Uterus (tissue), 4 donors: ENCODE measurements around the gene PRKCE. TPM values are rescaled to one million over a fixed set of nuclear protein-coding genes. Genes with fewer than 3 reads are reported as not detected.
A peak's percentile ranks its signal among the peaks of the same experiment; 100 is the strongest.

Experiments used
- DNase-seq, 2 donors: peaks; one replicate each; pipeline ENCODE4 v3.0.0-alpha.2; 2019 to 2020
- H3K27ac ChIP-seq, 2 donors: fragments of 200-600 bp; sonication (generic); 1 replicate in 1 of 2; 2 replicates in 1 of 2; pipeline ENCODE4 v1.5.1; 2016 to 2018
- H3K27me3 ChIP-seq, 2 donors: fragments of 200-600 bp; sonication (generic); one replicate each; pipeline ENCODE4 v1.5.1; 2018 to 2019; ENCODE audit warnings: control low read depth in 1 of 2
- H3K36me3 ChIP-seq, 2 donors: fragments of 200-600 bp; sonication (generic); one replicate each; pipeline ENCODE4 v1.5.1; 2019; ENCODE audit warnings: control low read depth in 1 of 2
- H3K4me1 ChIP-seq, 2 donors: fragments of 200-600 bp; sonication (generic); one replicate each; pipeline ENCODE4 v1.5.1; 2018 to 2019; ENCODE audit warnings: control low read depth in 1 of 2
- H3K4me3 ChIP-seq, 2 donors: fragments of 200-600 bp; sonication (generic); 1 replicate in 1 of 2; 2 replicates in 1 of 2; pipeline ENCODE4 v1.5.1; 2018 to 2019; ENCODE audit warnings: mild to moderate bottlenecking in 1 of 2
- H3K9me3 ChIP-seq, 2 donors: fragments of 200-600 bp; sonication (generic); one replicate each; pipeline ENCODE4 v1.5.1; 2019; ENCODE audit warnings: control low read depth in 1 of 2
- CTCF ChIP-seq, 4 experiments: fragments of 200-600 bp in 2 of 4; fragments of 450-650 bp in 2 of 4; sonication (generic) in 2 of 4; IDR thresholded peaks; one replicate each; pipeline ENCODE4 v1.5.1; 2016 to 2019; ENCODE audit warnings: antibody characterized with exemption in 4 of 4, mild to moderate bottlenecking in 2 of 4, moderate library complexity in 1 of 4
- POLR2A ChIP-seq, 2 donors: fragments of 450-650 bp; IDR thresholded peaks; one replicate each; pipeline ENCODE4 v1.6.1; 2016; ENCODE audit warnings: antibody characterized with exemption in 2 of 2, mild to moderate bottlenecking in 1 of 2, moderate library complexity in 1 of 2
- intact Hi-C: fragments of 100-400 bp; cut with DNase I; formaldehyde crosslinking; loops from one replicate; pipeline ENCODE4 v1.15.1; 2023; ENCODE audit warnings: low total_unique reads
- total RNA-seq, 4 donors: library from RNA; depleted of rRNA in 3 of 4; stranded (reverse); fragments of >200 nt in 3 of 4; gene quantifications; one replicate each; pipeline versions ENCODE4 v1.1.0 to v1.2.4, GENCODE V29; 2014 to 2023
- donor health status: DM: yes; HTN: yes; CAD: no.

PRKCE gene
- total RNA-seq, 4 donors from 2014 or later, result 3.8 to 47.6 (median 14.2) TPM

- Histone ChIP-seq H3K4me1 (peaks cover 13 to 22% of the 10 kb centered on the region in 2 donors), H3K9me3 (no peaks in the 10 kb centered on the region), H3K4me3 (no peak overlapping the region), H3K27me3 (no peaks in the 10 kb centered on the region), H3K36me3 (no peaks in the 10 kb centered on the region), H3K27ac (peak overlapping the region; percentile 56 to 75)
- intact Hi-C loops, result no loop called here
- TF ChIP-seq CTCF (IDR thresholded peaks at IDR 0.05), result no peak
- no peak for TF ChIP-seq POLR2A (IDR thresholded peaks at IDR 0.05)
- no peak for DNase-seq
Observed at GRCh38 chr2:46161911-46162310, 510.4 kb downstream of the PRKCE start.

DNA sequence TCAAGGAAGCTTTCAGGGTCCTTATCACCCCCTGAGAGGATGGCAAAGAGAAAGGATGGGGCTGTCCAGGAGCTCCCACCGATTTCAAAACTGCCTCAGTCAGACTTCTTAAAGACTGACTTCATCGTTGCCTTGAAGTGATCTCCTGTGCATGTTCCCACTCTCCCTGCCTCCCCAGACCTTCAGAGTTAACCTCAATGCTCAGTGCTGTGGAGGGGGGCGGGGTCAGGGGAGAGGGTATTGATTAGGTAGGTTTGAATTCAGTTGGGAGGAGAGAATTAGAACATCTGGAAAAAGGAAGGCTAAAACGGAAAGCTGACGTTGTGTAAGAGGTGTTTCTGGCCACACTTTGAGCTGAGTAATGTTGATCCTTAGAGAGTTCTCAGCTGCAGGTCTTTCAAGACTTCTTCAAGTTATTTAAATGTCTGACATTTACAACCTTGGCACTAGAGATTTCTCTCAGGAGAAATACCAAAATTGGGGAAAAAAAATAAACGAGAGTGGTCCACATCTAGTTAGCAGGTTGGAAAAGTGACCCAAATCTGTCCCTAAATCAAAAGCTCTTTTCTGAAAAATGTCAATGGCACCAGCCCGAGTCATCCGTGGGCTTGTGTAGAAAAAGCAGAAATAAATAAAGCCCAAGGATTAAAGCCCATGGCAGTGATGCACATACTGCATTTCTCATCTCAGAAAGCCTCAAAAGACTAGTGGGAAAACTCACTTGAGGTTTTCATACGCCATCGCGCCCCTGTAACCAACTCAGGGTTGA lies 511.0 kb downstream of the PRKCE start:
- DNase-seq, result peak in 1 of 2 donors; percentile 45

DNA sequence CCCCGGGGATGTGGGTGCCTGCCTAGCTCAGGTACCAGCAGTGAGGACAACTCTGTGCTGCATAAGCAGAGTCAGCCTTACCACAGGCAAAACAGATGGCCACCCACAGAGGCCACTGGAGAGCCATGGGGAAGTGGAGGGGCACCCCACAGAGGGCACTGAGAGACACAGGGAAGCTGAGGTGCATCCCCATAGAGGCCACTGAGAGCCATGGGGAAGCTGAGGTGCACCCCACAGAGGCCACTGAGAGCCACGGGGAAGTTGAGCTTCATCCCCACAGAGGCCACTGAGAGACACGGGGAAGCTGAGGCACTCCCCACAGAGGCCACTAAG lies 511.6 kb downstream of the PRKCE start:
- Histone ChIP-seq H3K36me3 (no peaks in the 10 kb centered on the region), H3K9me3 (no peaks in the 10 kb centered on the region), H3K4me3 (no peak overlapping the region), H3K4me1 (peaks cover 13 to 22% of the 10 kb centered on the region in 2 donors), H3K27ac (peak overlapping the region; percentile 56 to 75), H3K27me3 (no peaks in the 10 kb centered on the region)
- intact Hi-C loops, result no loop called here
- TF ChIP-seq CTCF (IDR thresholded peaks at IDR 0.05), result no peak
- TF ChIP-seq POLR2A (IDR thresholded peaks at IDR 0.05), result no peak
- DNase-seq, result no peak

More for the DNA sequence above, 511.0 kb downstream of the PRKCE start:
- Histone ChIP-seq H3K27ac (peak overlapping the region; percentile 56 to 75), H3K36me3 (no peaks in the 10 kb centered on the region), H3K4me3 (no peak overlapping the region), H3K4me1 (peaks cover 13 to 22% of the 10 kb centered on the region in 2 donors), H3K27me3 (no peaks in the 10 kb centered on the region), H3K9me3 (no peaks in the 10 kb centered on the region)
- TF ChIP-seq CTCF (IDR thresholded peaks at IDR 0.05) (no peak), POLR2A (IDR thresholded peaks at IDR 0.05) (no peak)
- intact Hi-C loops, result no loop called here

- DNase-seq, result no peak
- H3K4me1 ChIP-seq, result peaks cover 13 to 22% of the 10 kb centered on the region in 2 donors
- no peaks in the 10 kb centered on the region for H3K36me3 ChIP-seq
- intact Hi-C loops, result no loop called here
- no peak for TF ChIP-seq POLR2A (IDR thresholded peaks at IDR 0.05)
- no peak for TF ChIP-seq CTCF (IDR thresholded peaks at IDR 0.05)
- H3K4me3 ChIP-seq, result no peak overlapping the region
- no peaks in the 10 kb centered on the region for H3K27me3 ChIP-seq
- H3K9me3 ChIP-seq, result no peaks in the 10 kb centered on the region
- peak overlapping the region; percentile 71 to 72 for H3K27ac ChIP-seq
Observed at GRCh38 chr2:46163804-46164528, 512.5 kb downstream of the PRKCE start.
